Right hindlimb (tissue), 1 donor: Measurements from ENCODE around the gene C3orf52.
"Not testable (repeated sequence)": the region's sequence is repeated elsewhere in the genome, so short reads cannot be mapped to it uniquely, and the experiment has no call there.

Experiments
- DNase-seq: peaks from one replicate; pipeline ENCODE4 v3.0.0-alpha.2; 2018

C3orf52 gene, protein sequence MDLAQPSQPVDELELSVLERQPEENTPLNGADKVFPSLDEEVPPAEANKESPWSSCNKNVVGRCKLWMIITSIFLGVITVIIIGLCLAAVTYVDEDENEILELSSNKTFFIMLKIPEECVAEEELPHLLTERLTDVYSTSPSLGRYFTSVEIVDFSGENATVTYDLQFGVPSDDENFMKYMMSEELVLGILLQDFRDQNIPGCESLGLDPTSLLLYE

GRCh38 chr3:112086076-112086854 lies at the start of gene C3orf52:
TSS of gene C3orf52 (plus strand) at chr3:112086389. CDS start at chr3:112086408, 19 bp downstream.
- peak; percentile 82 for DNase-seq

DNA sequence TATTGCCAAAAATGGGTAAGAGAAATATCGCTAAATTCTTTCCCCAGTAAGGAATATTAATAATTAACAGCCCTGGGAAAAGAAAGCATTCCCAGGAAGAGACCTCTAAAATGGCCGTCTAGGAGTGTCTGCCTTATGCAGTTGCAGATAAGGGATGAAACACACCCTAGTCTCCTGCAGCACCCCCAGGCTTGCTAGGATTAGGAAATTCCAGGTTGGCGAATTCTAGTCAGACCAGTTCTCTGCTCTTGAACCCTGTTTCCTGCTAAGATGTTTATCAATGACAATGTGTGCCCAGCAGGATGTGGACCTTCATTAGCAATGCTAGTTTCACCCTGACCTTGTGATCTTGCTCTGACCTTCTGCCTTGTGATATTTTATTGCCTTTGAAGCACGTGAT lies 49.0 kb upstream of the C3orf52 start:
- DNase-seq = not testable (repeated sequence)

DNA sequence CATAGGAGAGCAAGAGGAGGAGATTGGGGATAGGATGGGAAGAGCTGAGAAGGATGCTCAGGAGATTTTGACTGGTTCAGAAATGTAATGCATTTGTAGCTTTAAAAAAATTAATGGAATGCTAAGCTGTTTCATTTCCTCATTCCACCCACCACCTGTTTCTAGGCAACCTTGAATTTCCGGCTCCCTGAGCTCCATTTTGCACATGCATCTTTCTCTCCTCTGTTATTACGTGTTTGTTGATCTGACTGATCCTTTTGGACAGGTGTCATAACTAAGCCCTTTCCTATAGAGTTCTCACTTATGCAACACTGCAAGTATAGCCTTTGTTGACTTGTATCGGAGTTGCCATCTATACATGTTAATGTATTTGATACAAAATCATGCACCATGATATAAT lies 47.3 kb upstream of the C3orf52 start:
- no peak for DNase-seq

DNA sequence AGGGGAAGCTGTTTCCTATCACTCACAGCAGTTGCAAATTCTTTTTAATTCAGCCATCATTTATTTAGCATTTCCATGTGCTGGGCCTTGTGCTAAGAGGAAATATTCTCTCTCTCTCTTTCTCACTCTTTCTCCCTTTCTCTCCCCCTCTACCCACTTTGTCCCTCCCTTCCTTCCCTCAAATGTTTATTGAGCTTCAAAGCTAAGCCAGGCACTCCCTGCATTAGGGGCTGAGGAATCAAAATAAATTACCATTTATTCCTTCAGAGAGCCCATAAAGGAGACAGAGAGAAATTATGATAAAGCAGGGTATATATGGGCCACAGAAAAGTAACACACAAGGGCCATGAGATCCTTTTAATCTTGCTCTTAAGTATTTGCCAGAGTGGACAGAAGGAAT lies 44.9 kb upstream of the C3orf52 start:
- DNase-seq = no peak

DNA sequence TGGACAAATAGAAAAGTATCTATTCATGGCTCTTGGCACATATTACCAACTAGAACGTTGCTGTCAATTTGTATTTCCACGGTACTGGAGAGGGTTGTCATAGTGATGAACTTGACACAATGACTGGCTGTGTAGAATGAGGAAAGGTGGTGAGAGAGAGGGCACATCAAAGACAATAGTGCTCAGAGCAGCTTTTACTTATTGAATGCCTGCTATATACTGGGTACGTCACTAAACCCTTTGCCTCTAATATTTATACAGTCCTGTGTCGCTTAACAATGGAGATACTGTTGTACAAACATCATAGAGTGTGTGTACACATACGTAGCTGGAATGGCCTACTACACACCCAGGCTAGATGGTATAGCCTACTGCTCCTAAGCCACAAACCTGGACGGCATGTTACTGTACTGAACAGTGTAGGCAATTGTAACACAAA lies 43.3 kb upstream of the C3orf52 start:
- DNase-seq = no peak

GRCh38 chr3:112043621-112044201 lies 42.5 kb upstream of the C3orf52 start:
- DNase-seq = peak; percentile 54

- no peak for DNase-seq
Observed at GRCh38 chr3:112046599-112046998, 39.6 kb upstream of the C3orf52 start.

GRCh38 chr3:112047264-112047663 lies 38.9 kb upstream of the C3orf52 start:
- DNase-seq = no peak

DNA sequence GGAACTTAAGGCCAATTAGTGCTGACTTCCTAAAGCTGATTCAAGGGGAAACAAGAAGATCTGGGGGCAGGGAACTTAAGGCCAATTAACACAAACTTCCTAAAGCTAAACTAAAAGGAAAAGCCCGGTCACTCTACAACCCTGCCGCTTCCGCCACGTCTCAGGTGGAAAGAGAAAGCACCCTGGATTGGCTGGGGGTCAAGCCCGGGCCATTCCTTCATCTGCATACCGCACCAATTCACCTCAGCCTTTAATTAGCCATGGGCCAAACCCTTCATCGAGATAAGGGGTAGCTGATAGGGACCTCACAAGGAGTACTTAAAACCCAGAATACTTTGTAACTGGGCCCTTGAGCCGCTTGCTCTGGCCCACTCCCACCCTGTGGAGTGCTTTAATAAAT lies 37.3 kb upstream of the C3orf52 start:
- no peak for DNase-seq

- DNase-seq = no peak
Observed at GRCh38 chr3:112053229-112053628, 33.0 kb upstream of the C3orf52 start.

GRCh38 chr3:112056451-112056929 lies 29.7 kb upstream of the C3orf52 start:
- no peak for DNase-seq

GRCh38 chr3:112059497-112059896 lies 26.7 kb upstream of the C3orf52 start:
- DNase-seq = no peak

DNA sequence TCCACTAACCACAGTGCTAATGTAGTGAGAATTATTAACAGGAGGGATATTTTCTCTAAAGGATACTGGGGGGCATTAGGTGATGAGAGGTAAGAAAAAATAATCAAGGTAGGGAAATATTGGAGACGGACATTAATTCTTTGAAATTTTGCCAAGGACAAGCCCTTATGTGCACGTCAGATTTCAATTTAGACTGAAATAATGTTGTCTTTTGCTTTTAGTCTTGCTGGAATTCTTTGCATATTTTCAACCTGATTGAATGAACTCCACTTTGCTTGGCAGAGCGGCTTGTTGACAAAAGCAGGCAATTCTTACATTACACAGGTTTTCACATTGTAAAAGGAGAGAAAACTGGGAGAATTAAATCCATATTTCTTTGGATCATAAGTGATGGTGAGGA lies 25.0 kb upstream of the C3orf52 start:
- no peak for DNase-seq

- DNase-seq = not testable (repeated sequence)
Observed at GRCh38 chr3:112072387-112073060, 13.7 kb upstream of the C3orf52 start.

- no peak for DNase-seq
Observed at GRCh38 chr3:112074006-112074405, 12.2 kb upstream of the C3orf52 start.

DNA sequence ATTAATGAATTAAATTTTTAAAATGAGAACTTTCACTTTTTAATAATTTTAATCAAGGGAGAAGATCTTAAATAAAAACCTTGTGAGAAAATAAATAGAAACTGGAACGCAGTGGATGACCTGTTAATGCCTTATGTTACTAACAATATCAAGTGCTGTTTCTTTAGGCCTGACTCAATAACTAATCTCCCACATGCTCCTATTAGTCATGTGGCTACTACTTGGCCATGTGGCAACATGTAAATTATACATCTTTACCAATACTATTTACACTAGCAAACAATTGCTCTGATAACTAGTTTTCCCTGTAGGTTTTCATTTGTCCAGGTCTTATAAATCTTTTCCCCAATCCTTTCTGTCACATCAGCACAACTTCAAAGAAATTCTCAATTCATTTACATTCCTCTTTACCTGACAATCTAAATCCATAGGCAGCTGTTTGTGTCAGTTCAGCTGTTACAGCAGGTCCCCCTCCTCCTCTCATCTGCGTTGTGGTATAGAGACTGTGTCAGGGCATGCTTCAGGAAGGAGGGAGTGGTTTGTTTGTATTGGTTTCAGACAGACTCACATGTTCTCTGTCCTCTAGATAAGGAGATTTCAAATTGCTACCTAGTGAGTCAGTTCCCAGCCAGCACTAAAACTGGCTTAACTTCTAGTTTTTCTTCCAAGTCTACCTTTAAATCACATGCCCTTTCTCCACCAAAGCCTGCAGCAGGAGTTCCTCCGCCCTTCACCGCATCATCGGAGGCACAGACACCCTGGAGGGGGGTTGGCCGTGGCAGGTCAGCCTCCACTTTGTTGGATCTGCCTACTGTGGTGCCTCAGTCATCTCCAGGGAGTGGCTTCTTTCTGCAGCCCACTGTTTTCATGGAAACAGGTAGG lies 11.3 kb upstream of the C3orf52 start:
- no peak for DNase-seq

GRCh38 chr3:112078125-112079083 lies 7.8 kb upstream of the C3orf52 start:
- no peak for DNase-seq

GRCh38 chr3:112083239-112083638 lies 3.0 kb upstream of the C3orf52 start:
- no peak for DNase-seq

GRCh38 chr3:112084980-112085705 lies 1.0 kb upstream of the C3orf52 start:
- no peak for DNase-seq

DNA sequence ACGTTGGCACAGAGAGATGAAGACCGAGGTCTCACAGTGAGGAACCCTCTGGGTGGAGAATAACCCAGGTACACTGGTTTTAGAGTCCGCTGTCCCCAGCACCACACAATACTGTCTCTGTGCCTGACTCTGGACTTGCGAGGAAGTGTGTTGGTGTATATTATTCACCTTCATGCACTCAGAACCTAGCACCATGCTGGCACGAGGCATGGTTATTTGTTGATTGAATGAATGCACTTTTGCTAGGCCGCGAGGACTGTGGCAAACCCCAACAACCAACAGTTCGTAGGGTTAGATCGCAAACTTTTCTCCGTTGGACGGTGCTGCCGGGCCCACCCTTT lies 484 bp upstream of the C3orf52 start:
- DNase-seq = no peak
